Left forelimb (tissue), 1 donor: ENCODE measurements around the gene FLOT2.
"Not testable (repeated sequence)": the region's sequence is repeated elsewhere in the genome, so short reads cannot be mapped to it uniquely, and the experiment has no call there.

Experiments used
- DNase-seq: peaks from one replicate; pipeline ENCODE4 v3.0.0-alpha.2; 2018; ENCODE audit warnings: low spot score

Gene FLOT2

GRCh38 chr17:28895794-28896447, 1.6 kb downstream of the FLOT2 start:
- no peak for DNase-seq

DNA sequence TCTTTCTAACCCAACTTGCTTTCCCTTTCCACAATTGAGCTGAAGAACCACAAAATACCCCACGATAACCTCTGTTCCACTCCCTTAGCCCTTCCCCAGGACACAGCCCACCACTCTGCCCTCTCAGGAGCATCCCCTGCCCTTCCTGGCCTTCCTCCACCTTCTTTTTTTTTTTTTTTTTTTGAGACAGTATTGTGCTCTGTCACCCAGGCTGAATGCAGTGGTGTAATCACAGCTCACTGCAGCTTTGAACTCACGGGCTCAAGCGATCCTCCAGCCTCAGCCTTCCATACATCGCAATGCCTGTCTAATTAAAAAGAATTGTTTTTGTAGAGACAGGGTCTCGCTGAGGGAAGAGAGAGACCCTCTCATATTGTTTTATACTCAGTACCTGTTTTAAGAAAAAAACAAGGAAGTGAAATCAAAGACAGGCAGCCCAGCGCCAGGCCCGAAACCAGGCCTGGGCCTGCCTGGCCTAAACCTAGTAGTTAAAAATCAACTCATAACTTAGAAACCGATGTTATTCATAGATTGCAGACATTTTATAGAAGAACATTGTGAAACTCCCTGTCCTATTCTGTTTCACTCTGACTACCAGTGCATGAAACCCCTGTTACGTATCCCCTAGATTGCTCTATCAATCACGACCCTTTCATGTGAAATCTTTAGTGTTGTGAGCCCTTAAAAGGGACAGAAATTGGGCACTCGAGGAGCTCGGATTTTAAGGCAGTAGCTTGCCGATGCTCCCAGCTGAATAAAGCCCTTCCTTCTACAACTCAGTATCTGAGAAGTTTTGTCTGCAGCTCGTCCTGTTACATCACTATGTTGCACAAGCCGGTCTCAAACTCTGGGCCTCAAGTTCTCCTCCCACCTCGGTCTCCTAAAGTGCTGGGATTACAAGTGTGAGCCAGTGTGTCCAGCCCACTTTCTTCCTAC, 4.0 kb downstream of the FLOT2 start:
- not testable (repeated sequence) for DNase-seq

DNA sequence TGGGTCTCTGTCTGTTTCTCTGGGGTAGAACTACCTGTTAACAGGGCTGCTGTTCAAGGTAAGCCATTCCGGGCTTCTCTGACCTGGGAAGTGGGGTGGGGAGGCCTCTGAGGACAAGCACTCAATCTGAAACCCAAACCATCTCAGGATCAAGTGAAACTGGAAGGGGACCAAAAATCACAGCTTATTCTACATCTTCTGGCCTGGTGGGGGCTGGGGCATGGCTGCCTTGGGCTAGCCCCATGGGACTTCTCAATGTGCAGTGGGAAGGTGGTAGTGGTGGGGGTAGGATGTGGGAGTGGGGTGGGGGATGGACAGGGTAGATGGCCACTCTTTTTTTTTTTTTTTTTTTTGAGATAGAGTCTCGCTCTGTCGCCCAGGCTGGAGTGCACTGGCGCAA, 5.5 kb downstream of the FLOT2 start:
- no peak for DNase-seq

GRCh38 chr17:28891201-28891600, 6.3 kb downstream of the FLOT2 start:
- DNase-seq, result no peak

DNA sequence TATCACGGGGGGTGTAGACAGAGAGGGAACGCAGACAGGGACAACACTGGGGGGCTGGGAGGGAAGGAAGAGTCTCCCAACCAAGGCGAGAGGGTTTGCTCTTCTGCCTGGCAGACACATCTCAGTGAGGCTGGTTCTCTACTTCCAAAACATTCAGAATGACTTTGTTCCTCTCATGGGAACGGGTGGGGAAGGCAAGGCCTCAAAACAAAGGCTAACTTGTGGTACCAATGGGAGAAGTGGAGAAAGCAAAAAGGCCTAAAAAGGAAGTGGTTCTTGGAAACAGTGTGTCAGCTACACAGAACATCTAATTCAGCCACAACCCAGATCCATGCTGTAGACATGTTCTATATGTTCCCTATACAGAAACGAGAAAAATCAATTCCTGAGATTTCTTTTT, 7.5 kb downstream of the FLOT2 start:
- DNase-seq, result no peak

DNA sequence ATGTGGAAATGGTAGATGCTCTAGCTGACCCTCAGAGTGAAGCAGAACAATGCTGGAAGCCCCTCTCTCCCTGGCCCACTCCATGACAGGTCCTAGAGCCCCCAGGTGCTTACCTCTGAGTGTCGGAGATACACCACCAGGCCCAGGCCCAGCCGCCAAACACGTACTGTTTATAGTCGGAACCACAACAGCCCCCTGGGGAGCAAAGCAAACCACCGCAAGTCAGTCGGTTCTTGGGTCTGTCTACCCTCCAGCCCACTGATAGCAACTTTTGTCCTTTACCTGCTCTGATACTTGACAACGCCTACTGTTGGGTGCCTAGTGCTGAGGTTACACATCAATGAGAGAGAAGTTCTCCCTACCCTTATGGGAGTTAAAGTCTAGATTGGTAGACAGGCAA, 8.7 kb downstream of the FLOT2 start:
- DNase-seq, result no peak

DNA sequence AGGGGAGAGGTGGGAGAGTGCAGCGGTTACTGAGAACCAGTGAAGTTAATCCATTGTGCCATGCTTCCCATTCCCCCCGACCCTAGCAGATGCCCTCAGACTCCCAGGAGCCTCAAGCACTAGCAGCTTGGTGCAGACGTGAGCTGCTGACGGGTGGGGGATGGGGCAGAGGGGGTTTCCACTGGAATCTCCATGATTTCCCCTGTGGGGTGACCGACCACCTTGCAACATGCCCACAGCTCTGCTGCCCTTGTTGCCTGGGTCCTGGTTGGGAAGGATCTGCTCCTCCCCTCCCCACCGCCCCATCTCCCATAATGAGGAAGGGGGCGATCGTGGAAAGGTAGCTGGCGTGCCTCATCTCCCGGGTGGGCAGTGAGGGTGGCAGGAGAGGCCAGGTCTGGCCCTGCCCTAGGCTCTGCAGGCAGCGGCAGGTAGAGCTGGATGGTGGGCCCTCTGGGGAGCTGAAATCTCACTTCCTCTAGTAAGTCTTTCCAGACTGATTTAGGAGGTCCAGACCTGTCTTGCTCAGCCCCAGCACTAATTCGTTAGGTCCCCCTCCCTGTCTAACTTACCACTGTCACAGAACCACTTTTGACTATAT, 9.6 kb downstream of the FLOT2 start:
- no peak for DNase-seq

- no peak for DNase-seq
Measured at GRCh38 chr17:28885951-28886350, 11.6 kb downstream of the FLOT2 start.

GRCh38 chr17:28885363-28885762, 12.2 kb downstream of the FLOT2 start:
- no peak for DNase-seq

GRCh38 chr17:28883967-28884702, 13.4 kb downstream of the FLOT2 start:
- DNase-seq, result no peak

DNA sequence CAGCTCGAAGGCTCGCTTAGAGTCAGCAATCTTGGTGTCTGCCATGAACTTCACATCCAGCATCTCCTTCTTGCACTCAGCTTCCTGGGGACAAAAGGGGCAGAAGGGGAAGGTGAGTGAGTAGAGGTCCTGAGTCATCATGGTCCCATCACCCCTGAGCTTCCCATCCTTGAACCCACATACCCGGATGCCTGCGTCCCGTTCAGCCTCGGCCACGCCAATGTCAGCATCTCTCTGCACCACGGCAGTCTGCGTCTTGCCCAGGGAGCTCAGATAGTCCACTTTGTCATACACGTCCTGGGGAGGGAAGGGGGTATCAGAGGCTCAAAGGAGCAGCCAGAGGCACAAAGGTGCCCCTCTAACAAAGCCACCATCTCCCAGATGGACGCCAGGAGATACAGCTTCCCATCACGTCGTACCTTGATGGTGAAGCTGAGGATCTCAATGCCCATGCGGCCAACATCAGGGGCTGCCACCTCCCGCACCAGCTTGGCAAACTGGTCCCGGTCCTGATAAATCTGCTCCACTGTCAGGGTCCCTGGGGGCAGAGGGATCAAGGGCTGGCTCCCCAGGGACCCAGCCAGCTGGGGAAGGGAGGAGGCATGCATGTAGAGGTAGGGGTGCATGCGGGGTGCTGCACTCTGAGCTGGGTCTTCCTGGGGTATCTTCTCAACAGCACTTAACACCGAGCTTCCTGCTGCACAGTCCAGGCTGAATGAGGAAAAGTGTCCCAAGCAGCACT, 15.2 kb downstream of the FLOT2 start:
- DNase-seq, result no peak

GRCh38 chr17:28881533-28882056, 15.9 kb downstream of the FLOT2 start:
- no peak for DNase-seq

DNA sequence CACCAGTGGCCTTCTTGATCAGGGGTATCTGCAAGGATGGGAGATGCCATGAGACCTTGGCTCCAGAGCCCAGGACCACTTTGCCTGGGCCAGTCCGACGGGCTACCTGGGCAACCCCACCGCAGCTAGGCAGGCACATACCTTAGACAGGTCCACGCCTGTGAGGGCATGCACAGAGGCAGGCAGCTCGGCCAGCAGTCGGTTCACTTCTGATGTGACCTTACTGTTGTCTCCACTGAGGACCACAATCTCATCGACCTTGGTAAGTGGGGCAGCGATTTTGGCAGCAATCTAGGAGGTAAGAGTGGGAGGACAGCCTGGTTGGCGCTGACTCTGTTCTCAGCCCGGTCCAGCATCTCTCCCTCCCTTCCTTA, 17.0 kb downstream of the FLOT2 start:
- no peak for DNase-seq

GRCh38 chr17:28879886-28880571, 17.5 kb downstream of the FLOT2 start:
- no peak for DNase-seq

- no peak for DNase-seq
Measured at GRCh38 chr17:28878981-28879380, 18.6 kb downstream of the FLOT2 start.

DNA sequence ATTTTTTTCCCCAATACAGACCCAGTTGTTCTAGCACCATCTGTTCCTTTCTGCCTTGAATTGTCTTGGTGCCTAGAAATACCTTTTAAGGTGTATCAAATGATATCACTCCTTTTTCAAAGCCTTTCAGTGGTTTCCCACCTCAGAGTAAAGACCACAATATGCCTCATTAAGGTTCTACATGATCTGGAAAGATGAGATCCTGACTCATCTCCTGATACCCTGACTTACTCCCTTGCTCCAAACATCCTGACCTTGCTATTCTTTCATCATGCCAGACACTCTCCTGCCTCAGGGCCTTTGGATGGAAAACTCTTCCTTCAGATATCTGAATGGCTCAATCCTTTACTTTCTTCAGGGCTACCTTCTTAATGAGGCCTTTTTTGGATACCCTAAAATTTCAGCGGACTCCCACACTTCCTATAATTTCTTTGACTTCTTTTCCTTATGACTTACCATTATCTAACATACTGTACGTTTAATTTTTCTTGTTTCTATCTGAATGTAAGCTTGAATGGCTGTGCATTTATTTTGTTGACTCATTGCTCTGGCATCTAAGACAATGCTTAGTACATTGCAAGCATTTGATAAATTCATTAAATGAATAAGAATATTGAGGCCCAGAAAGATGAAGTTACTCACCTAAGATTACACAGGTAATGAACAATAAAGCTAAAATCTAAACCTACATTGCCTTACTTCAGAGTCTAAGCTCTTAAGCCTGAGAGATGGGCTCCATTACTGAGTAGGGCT, 19.2 kb downstream of the FLOT2 start:
- no peak for DNase-seq

DNA sequence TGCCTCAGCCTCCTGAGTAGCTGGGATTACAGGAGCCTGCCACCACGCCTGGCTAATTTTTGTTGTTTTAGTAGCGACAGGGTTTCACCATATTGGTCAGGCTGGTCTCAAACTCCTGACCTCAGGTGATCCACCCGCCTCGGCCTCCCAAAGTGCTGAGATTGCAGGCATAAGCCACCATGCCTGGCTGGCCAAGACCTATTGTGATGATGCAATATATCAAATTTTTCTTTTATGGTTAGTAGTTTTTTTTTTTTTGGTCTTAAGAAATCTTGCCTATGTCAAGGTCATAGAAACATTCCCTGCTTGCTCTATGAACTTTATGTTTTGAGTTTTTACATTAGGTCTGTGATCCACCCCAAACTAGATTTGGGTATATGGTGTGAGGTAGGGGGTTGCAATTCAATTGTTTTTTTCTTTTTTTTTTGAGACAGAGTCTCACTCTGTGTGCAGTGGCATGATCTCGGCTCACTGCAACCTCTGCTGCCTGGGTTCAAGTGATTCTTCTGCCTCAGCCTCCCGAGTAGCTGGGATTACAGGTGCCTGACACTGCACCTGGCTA, 20.3 kb downstream of the FLOT2 start:
- DNase-seq, result not testable (repeated sequence)

DNA sequence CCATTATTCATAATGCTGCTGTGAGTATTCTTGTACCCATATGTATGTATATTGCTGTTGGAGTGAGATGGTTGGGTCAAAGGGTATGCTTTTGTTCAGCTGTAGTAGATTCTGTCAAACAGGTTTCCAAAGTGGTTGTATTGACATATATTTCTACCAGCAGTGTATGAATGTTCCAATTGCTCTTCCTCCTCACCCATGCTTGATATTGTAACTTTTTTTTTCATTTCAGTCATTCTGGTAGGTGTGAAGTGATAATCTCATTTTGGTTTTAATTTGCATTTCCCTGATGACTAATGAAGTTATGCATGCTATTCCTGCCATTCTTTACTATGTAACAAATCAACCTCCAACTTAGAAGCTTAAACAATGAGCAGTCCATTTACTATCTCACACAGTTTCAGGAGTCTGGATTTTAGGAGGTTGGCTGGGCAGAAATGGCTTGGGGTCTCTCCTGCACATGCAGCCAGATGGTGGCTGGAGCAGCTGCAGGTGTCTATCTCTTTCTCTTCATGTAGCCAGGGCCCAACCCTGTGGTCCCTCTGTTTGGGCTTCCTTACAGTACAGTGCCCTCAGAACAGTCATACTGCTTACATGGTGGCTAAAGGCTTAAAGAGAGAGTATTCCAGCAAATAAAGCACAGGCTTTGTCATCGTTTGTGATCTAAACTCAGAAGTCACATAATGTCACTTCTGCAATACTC, 21.5 kb downstream of the FLOT2 start:
- DNase-seq, result no peak

DNA sequence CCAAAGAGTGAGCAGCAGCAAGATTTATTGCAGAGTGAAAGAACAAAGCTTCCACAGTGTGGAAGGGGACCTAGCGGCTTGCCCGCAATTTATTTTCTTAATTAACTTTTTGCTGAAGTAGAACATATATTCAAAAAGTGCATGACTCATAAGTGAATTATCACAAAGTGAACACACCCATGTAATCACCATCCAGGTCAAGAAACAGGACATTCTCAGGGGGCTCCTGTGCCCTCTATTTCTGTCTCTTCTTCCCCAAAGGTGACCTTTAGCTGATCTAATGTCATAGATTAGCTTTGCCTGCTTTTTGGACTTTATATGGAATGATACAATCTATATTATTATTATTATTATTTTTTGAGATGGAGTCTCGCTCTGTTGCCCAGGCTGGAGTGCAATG, 22.8 kb downstream of the FLOT2 start:
- no peak for DNase-seq
